Measurements from ENCODE around the gene MAN1A1. TPM values are rescaled to one million over a fixed set of nuclear protein-coding genes. Genes with fewer than 3 reads are reported as not detected.
A peak's percentile ranks its signal among the peaks of the same experiment; 100 is the strongest.

The MAN1A1 gene
- total and polyA plus RNA-seq, 2 experiments from 2014 or later: 2.0 to 8.7 TPM

GRCh38 chr6:119140196-119141140 lies 209.1 kb downstream of the MAN1A1 start:
- 0 out of 3 replicates have a peak, but pooled peaks cover 2% of the 10 kb centered on the region for H3K36me3 Mint-ChIP-seq (ENCODE audit: low read depth)
- H2AFZ ChIP-seq: peak overlapping the region; percentile 95

More at GRCh38 chr6:119140196-119141140, 209.1 kb downstream of the MAN1A1 start:
- DNase-seq (ENCODE audit: low spot score) (no peak), ATAC-seq (no peak; the same call in 2 of the 3 replicates)
- Histone ChIP-seq H3K4me2 (no peak overlapping the region), H3K27ac (ENCODE audit: low read depth) (no peak overlapping the region), H3K36me3 (ENCODE audit: insufficient read depth) (no peaks in the 10 kb centered on the region), H3K79me2 (replicated peaks; ENCODE audit: insufficient read depth) (no peaks in the 10 kb centered on the region), H3K9me2 (ENCODE audit: insufficient read depth) (no peaks in the 10 kb centered on the region), H3K27me3 (ENCODE audit: insufficient read depth) (no peaks in the 10 kb centered on the region), H3F3A (replicated peaks; ENCODE audit: low read depth) (no peaks in the 10 kb centered on the region), H3K4me3 (no peak overlapping the region), H4K20me1 (replicated peaks; ENCODE audit: insufficient read depth) (no peaks in the 10 kb centered on the region), H3K4me1 (ENCODE audit: insufficient read depth) (peaks cover 13% of the 10 kb centered on the region)
- peaks cover 18% of the 10 kb centered on the region for H3K4me1 Mint-ChIP-seq
- H3K27ac Mint-ChIP-seq: no peak overlapping the region
- H3K27me3 Mint-ChIP-seq (ENCODE audit: insufficient read depth, low read depth, poor library complexity): peaks cover 4% of the 10 kb centered on the region
- no peak overlapping the region for H3K4me3 Mint-ChIP-seq
- H3K9me3 Mint-ChIP-seq: 0 out of 3 replicates have a peak, but pooled peaks cover 3% of the 10 kb centered on the region
- no peak for TF ChIP-seq POLR2AphosphoS5 (IDR thresholded peaks at IDR 0.05; ENCODE audit: low read depth)
- TF ChIP-seq STAT1 (IDR thresholded peaks at IDR 0.05; ENCODE audit: unreplicated experiment): no peak
- TF ChIP-seq EZH2phosphoT487 (IDR thresholded peaks at IDR 0.05; ENCODE audit: unreplicated experiment): no peak
- TF ChIP-seq CREB1 (CRISPR knock-in tag; IDR thresholded peaks at IDR 0.05; ENCODE audit: low read depth): no peak
- TF ChIP-seq ETS1 (IDR thresholded peaks at IDR 0.05): no peak
- TF ChIP-seq CTCF (conservative IDR thresholded peaks at IDR 0.05; ENCODE audit: low read depth in 2 of 2): no peak
- TF ChIP-seq EZH2 (IDR thresholded peaks at IDR 0.05; ENCODE audit: low read depth, unreplicated experiment): no peak
- no peak for TF ChIP-seq ZNF114 (CRISPR knock-in tag; IDR thresholded peaks at IDR 0.05)
- no peak for TF ChIP-seq JUNB (IDR thresholded peaks at IDR 0.05; ENCODE audit: unreplicated experiment)
- TF ChIP-seq ZNF462 (CRISPR knock-in tag; IDR thresholded peaks at IDR 0.05): no peak
- TF ChIP-seq ZNF331 (CRISPR knock-in tag; IDR thresholded peaks at IDR 0.05; ENCODE audit: low read depth): no peak
- no peak for TF ChIP-seq NANOG (IDR thresholded peaks at IDR 0.05; ENCODE audit: borderline replicate concordance)
- TF ChIP-seq REST (IDR thresholded peaks at IDR 0.05; ENCODE audit: unreplicated experiment): no peak
